Psoas muscle (tissue), 8 donors: Measurements from ENCODE around the gene MUTYH. TPM values are rescaled to one million over a fixed set of nuclear protein-coding genes. Genes with fewer than 3 reads are reported as not detected.

Experiments
- ATAC-seq, 4 donors: fragments of 200-7000 bp; cut with Tn5 transposase; one replicate each; pipeline ENCODE4 v1.9.1; 2020; ENCODE audit warnings: moderate library complexity in 3 of 4, mild to moderate bottlenecking in 2 of 4
- DNase-seq, 2 donors: peaks; one replicate each; pipeline ENCODE4 v3.0.0-alpha.2; 2020
- H3K27ac ChIP-seq: fragments of 200-600 bp; one replicate; pipeline ENCODE4 v1.8.0; 2022
- H3K27me3 ChIP-seq, 3 donors: fragments of 200-600 bp in 1 of 3; one replicate each; pipeline versions ENCODE4 v1.6.1 to v1.8.0; 2013 to 2022; ENCODE audit warnings: low read length in 2 of 3, mild to moderate bottlenecking in 2 of 3, moderate library complexity in 1 of 3; ENCODE audit not compliant: insufficient read depth in 3 of 3
- H3K36me3 ChIP-seq, 2 donors: fragments of 200-600 bp in 1 of 2; one replicate each; pipeline versions ENCODE4 v1.6.1 to v1.8.0; 2013 to 2022; ENCODE audit warnings: low read depth in 1 of 2, mild to moderate bottlenecking in 1 of 2, moderate library complexity in 1 of 2; ENCODE audit not compliant: insufficient read depth in 1 of 2
- H3K4me1 ChIP-seq: fragments of 200-600 bp; one replicate; pipeline ENCODE4 v1.8.0; 2022
- H3K4me3 ChIP-seq: fragments of 200-600 bp; one replicate; pipeline ENCODE4 v1.8.0; 2022; ENCODE audit warnings: mild to moderate bottlenecking
- H3K9me3 ChIP-seq: fragments of 200-600 bp; one replicate; pipeline ENCODE4 v1.8.0; 2022
- CTCF ChIP-seq: fragments of 200-600 bp; IDR thresholded peaks from one replicate; pipeline ENCODE4 v1.8.0; 2022; ENCODE audit warnings: antibody characterized with exemption
- WGBS, 3 donors: extraction: QIAGEN DNeasy Blood & Tissue Kit; methylation state at CpG; one replicate each; pipeline versions ENCODE4 v1.1.6 to v1.1.7; 2013; 5-methylcytosine and 5-hydroxymethylcytosine counted together
- intact Hi-C, 2 donors: fragments of 100-400 bp; cut with DNase I; formaldehyde crosslinking; loops; one replicate each; pipeline versions ENCODE4 v1.11.0 to v1.14.2; 2022
- polyA plus RNA-seq, 3 donors: library from polyadenylated mRNA; stranded (reverse); fragments of 200-250 nt; gene quantifications; one replicate each; pipeline ENCODE4 v1.2.3, GENCODE V29; 2013
- total RNA-seq, 4 donors: library from RNA; stranded (reverse); fragmentation: NEBNext Ultra II Directional in 2 of 4; extraction: Animal tissue kit (Norgen Biotek cat#: 25700) in 2 of 4; gene quantifications; one replicate each; pipeline versions ENCODE4 v1.2.1 to v1.2.4, GENCODE V29; 2021 to 2023
- donor health status: healthy with polysubstance abuse.
- donor health status: DM: no; HTN: no; CAD: no; lungs with moderate emphysema.
- donor health status: Bipolar disorder and iron deficiency.
- donor health status: healthy.
- donor health status: DM: yes; HTN: yes; CAD: no.
- donor health status: DM: no; HTN: no; CAD: no.
- donor health status: DM: no; HTN: no; CAD: no.
- donor health status: DM: yes; HTN: yes; CAD: no.

Gene MUTYH
- total and polyA plus RNA-seq, 7 donors: 7.7 to 16.6 (median 8.4) TPM

GRCh38 chr1:45327644-45328515 is 12.4 kb downstream of the MUTYH start:
- peaks cover 15% of the 10 kb centered on the region for H3K4me1 ChIP-seq
- no peaks in the 10 kb centered on the region for H3K9me3 ChIP-seq
- ATAC-seq (peak in 3 of 4 donors; percentile 1 to 8 (median 3)), DNase-seq (no peak)
- intact Hi-C loops: no loop called here
- 49 to 63% (median 55%) methylated on average over 19 of the region's 19 CpGs for WGBS, 3 donors
- no peak for TF ChIP-seq CTCF
- no peaks in the 10 kb centered on the region for H3K27me3 ChIP-seq
- peak overlapping the region; percentile 7 for H3K27ac ChIP-seq
- H3K36me3 ChIP-seq: peaks cover 0 to 34% of the 10 kb centered on the region in 2 donors
- peak overlapping the region; percentile 72 for H3K4me3 ChIP-seq

- H3K27ac ChIP-seq: peak within 1 kb of the TSS; percentile 49
- peak; percentile 71 to 82 for DNase-seq
These were observed 13.3 kb downstream of the MUTYH start, which contains the start of gene HPDL for GRCh38 chr1:45326627-45327623. Gene HPDL, plus strand, starts transcription at chr1:45326895. Its CDS starts 254 bp downstream, at chr1:45327149.

GRCh38 chr1:45325851-45326506 is 14.3 kb downstream of the MUTYH start:
- ATAC-seq (peak in 1 of 4 donors; percentile 2), DNase-seq (no peak)
- Histone ChIP-seq H3K4me3 (no peak overlapping the region), H3K9me3 (no peaks in the 10 kb centered on the region), H3K36me3 (peaks cover 0 to 15% of the 10 kb centered on the region in 2 donors), H3K4me1 (peaks cover 15% of the 10 kb centered on the region), H3K27ac (no peak overlapping the region), H3K27me3 (no peaks in the 10 kb centered on the region)
- no peak for TF ChIP-seq CTCF
- 39 to 46% (median 44%) methylated on average over 6 of the region's 6 CpGs for WGBS, 3 donors
- intact Hi-C loops: no loop called here

More at GRCh38 chr1:45326627-45327623, 13.3 kb downstream of the MUTYH start, which contains the start of gene HPDL:
- ATAC-seq: peak; percentile 81 to 93 (median 86)
- intact Hi-C loops: no loop called here
- Histone ChIP-seq H3K27me3 (no peaks in the 10 kb centered on the region), H3K4me3 (peak within 1 kb of the TSS; percentile 72), H3K9me3 (no peaks in the 10 kb centered on the region), H3K36me3 (peaks cover 0 to 25% of the 10 kb centered on the region in 2 donors), H3K4me1 (peaks cover 15% of the 10 kb centered on the region)
- TF ChIP-seq CTCF: no peak
- WGBS, 3 donors: 5 to 8% (median 8%) methylated on average over 88 to 96 of the region's 96 CpGs

GRCh38 chr1:45322486-45323040 is 17.7 kb downstream of the MUTYH start:
- Histone ChIP-seq H3K4me3 (no peak overlapping the region), H3K27ac (no peak overlapping the region), H3K9me3 (no peaks in the 10 kb centered on the region), H3K4me1 (peaks cover 6% of the 10 kb centered on the region), H3K27me3 (no peaks in the 10 kb centered on the region), H3K36me3 (no peaks in the 10 kb centered on the region)
- DNase-seq (no peak), ATAC-seq (no peak)
- TF ChIP-seq CTCF: no peak
- intact Hi-C loops: no loop called here
- 80 to 91% (median 83%) methylated on average over 10 of the region's 10 CpGs for WGBS, 3 donors
